ENCODE data around the gene PLA2G4A.

Gene PLA2G4A

DNA sequence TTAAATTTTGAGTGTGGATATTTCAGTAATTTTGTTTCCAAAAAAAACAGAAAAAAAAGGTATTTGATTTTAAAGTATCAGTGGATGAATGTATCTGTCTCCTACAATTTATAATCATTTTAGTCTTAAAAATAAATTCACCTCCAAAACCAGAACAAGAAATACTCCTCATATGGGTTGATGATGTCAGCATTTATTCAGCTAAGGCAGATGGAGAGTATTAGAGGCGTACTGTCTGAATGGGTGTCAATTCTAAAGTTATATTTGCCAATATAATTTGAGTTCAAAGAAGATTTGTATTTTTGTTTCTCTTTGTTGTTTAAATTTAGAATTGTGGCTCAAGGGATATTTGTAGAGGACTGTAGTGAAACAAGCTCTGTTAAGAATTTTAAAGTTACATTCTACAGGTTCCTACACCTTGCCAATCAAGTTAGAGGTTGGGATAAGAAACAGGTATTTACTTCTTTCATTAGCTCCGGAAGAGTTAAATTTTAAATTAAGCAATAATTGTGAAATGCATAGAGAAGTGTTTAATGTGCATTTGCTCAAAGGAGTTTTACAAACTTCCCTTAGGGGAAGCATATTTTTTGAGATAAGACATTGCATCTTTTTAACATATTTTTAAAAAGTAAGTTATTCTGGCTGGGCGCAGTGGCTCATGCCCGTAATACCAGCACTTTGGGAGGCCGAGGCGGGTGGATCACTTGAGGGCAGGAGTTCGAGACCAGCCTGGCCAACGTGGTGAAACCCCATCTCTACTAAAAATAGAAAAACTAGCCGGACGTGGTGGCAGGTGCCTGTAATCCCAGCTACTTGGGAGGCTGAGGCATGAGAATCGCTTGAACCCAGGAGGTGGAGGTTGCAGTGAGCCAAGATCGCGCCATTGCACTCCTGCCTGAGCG is 1.2 kb downstream of the PLA2G4A start:
- DNase-seq (ENCODE audit: low read depth, low spot score) = no peak
- H3K27ac ChIP-seq = no peak overlapping the region

DNA sequence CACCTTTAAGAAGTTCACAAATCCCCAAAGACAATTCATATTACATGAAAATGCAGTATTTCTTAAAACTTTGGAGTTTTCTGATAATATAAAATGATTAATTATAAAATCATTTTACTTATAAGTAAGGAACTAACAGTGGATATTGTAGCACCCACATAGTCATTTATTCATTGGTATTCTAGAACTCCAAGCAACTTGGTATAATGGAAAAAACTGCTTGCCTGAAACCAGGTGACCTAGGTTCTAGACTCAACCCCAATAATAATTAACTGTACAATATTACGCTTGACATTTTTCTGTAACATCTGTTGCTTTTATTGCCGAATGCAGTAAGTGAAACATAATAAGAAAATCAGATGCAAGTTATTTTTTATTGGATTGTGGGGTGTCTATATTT is 2.4 kb downstream of the PLA2G4A start:
- no peak for DNase-seq (ENCODE audit: low read depth, low spot score)
- no peak overlapping the region for H3K27ac ChIP-seq

DNA sequence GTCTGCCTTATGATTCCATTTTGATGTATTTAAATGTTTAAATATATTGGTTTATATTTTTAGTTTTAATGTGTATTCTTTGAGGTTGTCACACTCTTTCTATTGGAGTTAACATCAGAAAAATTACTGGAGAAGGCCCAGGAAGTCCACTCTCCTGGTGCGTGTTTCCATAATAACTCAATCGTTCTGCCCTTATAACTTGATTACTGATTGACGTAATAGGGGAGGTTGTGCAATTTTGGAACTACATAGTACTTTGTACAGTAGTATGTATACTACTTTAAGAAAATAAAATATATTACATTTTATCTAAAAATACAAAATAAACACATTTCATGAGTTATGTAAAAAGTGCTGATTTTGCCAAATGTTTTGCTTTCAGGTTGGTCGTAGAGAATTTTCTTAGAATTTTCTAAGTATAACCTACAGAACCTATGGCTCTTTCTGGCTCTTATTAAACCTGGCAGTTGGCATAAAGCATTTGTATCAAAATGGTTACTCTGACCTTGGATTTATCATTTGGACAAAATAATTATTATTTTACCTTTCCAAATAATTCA is 5.7 kb downstream of the PLA2G4A start:
- H3K27ac ChIP-seq = no peak overlapping the region
- DNase-seq (ENCODE audit: low read depth, low spot score) = no peak

DNA sequence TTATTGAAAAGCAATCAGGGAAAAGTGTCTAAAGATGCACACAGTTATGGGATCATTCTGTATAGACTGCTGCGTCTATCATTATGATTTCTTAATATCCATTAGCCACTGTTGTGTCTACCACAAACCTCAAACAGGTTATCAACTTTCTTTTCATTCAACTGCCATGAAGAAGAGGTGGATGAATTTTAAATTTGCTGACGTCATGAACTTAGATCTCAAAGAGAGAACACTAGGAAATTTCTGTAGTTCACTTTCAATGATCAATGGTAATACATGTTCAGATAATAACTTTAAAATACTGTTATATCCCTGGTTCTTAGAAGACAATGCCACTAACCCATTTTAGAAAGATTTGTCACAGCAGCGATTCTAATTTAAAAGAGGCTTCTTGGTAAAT is 6.7 kb downstream of the PLA2G4A start:
- no peak for DNase-seq (ENCODE audit: low read depth, low spot score)
- H3K27ac ChIP-seq = no peak overlapping the region

DNA sequence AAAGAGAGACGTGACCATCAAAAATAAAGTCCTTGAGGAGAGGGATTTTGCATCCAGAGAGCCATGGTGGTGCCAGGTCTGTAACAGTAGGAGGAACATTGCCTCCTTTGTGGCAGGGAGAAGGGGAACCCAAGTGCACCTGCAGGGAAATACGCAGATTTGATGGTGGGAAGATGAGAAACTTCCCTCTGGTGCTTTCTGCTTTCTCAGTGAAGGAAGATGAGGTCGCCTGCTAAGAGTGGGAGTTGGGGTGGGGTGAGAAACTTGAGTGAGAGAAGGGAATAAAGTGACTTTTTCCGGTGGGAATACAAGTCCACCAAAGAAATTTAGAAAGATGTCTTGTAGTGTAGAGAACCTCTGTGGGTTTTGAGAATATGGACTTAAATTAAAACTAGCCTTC is 9.1 kb downstream of the PLA2G4A start:
- no peak overlapping the region for H3K27ac ChIP-seq
- DNase-seq (ENCODE audit: low read depth, low spot score) = no peak

DNA sequence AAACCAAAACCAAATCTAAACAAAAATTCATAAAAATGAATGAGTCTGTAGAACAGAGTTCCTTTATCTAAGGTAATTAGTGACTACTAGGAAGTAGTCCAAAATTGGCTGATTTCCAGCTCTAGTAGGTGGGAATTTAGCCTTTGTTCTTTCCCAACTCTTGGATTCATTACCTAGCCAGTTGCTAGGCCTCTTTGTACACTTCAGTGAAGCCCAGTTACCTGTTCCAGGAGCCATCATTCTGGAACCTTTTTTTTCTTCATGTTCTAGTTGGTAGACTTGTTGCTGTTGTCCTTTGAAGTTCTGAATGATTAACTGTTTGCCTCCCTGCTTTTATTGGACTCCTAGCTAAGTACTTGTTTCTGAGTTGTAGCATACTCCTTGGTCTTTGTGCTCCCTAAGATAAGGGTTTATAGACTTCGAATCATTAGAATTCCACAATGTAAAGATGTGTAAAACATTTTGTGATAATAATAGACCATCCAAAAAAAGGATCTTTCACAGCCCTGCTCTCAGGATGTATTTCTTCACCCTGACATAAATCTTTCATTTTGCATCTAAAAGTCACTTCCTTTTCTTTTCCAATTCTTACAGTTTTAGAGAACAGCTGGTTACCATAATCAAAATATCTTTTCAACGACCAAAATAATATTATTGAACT is 9.8 kb downstream of the PLA2G4A start:
- DNase-seq (ENCODE audit: low read depth, low spot score) = no peak
- H3K27ac ChIP-seq = no peak overlapping the region

DNA sequence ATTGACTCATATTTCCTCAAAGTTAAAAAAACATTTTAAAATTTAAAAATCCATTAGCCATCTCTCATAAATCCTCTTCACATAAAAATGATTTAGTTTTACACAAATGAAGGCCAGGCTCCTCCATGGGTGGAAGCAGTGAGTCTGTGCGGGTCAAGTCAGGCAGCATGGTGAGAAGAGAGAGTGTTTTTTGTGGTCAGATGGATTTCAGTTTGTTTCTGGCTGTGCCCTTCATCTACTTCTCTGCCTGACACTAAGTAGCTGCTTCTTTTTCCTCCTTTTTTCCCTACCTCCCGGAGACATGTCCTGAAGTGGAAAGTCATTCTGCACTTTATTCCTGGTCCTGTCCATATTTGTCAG is 10.3 kb downstream of the PLA2G4A start:
- H3K27ac ChIP-seq = no peak overlapping the region
- no peak for DNase-seq (ENCODE audit: low read depth, low spot score)

DNA sequence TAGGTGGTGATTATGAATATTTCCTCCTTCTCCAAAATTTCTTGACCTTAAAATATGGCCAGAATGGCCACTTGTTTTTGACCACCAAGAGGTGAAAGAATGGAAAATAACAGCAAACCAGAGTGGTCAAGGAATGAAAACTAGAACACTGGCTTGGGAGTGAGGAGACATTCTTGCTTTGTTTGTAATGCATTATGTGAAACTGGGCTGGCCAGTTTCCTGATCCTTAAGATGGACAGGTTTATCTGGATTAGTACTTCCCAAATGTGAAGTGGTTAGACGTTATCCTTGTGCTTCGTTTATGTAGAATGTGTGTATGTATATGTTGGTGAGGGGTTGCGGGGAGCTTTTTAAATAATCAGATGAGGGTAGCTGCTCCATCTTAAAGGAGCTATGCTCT is 12.8 kb downstream of the PLA2G4A start:
- DNase-seq (ENCODE audit: low read depth, low spot score) = peak; percentile 27
- peak overlapping the region; percentile 21 for H3K27ac ChIP-seq

DNA sequence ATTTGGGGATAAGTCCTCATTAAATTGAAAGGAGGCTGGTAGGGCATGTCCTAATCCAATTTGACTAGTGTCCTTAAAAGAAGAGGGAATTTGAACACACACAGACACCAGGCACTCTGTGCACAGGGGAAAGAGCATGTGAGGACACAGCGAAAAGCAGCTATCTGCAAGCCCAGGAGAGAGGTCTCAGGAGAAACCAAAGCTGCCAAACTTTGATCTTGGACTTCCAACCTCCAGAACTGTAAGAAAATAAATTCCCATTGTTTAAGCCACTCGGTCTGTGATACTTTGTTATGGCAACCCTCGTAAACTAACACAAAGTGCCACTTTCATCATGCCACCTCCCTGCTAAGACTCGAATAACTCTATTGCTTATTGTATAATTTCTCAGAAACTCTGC is 13.8 kb downstream of the PLA2G4A start:
- no peak for DNase-seq (ENCODE audit: low read depth, low spot score)
- no peak overlapping the region for H3K27ac ChIP-seq

DNA sequence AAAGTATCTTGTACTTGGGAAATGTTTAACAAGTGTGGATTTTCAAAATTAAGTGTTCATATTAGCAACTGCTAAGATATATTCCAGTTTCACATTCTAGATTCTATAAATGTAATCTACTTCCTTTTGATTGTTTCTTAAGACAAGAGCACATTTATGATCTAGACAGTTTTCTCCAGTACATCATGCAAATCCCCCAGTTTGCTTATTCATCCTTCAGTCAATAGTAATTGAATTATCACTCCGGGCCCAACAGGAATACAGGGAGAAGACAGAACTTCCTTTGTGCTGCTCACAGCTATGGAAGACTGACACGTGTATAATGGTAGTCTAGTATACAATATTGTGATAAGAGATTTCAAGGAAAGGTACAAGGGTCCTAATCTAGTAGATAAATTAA is 14.5 kb downstream of the PLA2G4A start:
- H3K27ac ChIP-seq = no peak overlapping the region

DNA sequence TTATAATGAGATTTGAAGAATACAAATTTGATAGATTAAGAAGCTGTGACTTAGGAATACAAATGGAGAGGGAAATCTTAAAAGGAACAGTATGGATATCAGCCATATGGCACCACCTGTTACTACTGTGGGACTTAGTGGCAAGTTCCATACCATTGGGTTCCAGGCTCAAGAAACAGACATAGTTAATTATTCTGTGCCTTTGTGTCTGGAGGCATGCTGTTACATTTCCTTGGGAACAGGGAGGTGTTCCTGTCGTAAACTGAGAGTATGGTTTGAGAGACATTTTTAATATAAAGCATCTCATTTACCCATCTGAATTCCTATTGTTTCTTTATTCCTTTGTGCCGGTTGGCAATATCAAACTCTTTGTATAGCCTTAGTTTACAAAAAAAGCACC is 15.2 kb downstream of the PLA2G4A start:
- H3K27ac ChIP-seq = no peak overlapping the region
- DNase-seq (ENCODE audit: low read depth, low spot score) = no peak

More for the DNA sequence above, 14.5 kb downstream of the PLA2G4A start:
- no peak for DNase-seq (ENCODE audit: low read depth, low spot score)

DNA sequence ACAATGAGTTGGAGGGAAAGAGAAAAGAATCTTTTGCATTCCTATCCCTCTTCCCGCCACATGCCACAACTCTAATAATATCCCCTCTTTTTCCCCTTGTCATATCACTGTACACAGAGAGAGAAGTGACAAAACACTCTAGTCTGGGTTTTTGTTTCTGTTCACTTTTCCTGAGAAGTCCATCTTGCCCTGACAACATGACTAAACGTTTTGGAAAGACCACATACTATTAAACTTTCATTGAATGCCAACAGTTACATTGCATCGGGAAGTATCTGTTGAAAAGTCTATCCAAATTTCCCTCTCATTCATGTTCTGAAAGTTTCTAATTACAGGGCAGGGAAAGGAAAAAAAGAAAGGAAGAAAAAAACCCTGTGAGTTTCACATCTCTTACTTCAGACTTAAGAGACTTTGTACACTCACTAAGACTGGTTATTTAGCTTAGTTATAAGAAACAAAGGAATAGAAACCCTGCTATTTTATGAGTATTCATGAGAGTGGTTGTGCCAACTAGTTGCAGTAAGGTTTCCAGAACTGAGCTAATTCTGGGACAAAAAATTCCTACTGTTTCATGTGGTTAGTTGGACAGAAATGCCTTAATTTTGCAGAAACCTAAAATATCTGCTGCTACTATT is 16.9 kb downstream of the PLA2G4A start:
- DNase-seq (ENCODE audit: low read depth, low spot score) = no peak
- H3K27ac ChIP-seq = no peak overlapping the region

DNA sequence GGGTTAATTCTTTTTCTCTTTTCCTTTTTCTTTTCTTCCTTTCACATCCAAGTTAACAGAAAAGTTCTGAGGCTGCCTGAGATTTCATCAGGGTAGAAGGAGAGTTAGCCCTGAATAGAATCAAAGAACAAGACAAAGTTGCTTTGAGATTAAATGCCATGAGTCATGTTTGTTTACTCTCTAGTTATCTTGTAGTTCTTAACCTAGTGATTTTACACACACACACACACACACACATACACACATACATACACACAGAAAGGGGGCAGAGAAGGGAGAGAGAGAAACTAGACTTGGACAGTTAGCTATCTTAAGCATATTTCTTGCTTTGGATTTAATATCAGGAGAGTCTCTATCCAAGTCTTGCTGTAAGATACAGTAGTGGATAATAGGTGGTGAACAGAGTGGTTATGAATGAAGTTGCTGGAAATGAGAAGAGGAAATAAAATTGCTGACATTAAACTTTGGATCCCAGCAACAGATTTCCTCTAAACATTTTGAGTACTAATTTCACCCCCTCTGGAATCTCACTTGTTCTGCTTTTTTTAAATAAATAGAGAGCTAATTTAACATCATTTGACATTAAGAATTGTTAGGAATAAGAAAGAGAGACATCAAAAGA is 19.9 kb downstream of the PLA2G4A start:
- H3K27ac ChIP-seq = no peak overlapping the region
- DNase-seq (ENCODE audit: low read depth, low spot score) = no peak

DNA sequence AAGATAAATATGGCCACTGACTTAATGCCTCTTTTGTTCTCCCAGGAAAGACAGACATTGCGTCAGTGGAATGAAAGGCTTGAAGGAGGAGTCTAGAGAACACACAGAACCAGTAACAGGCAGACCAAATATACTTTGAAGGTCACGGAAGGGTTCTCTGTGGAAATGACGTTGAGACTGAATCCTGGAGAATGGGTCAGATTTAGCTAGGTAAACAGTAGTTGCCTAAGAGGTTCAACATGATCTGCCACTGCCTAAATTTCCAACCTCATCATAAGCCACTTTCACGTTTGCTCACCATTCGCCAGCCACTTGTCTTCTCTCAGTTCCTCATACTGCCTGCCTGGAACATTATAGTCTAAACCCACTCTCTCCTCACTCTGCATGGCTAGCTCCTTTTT is 20.5 kb downstream of the PLA2G4A start:
- no peak for DNase-seq (ENCODE audit: low read depth, low spot score)
- no peak overlapping the region for H3K27ac ChIP-seq

DNA sequence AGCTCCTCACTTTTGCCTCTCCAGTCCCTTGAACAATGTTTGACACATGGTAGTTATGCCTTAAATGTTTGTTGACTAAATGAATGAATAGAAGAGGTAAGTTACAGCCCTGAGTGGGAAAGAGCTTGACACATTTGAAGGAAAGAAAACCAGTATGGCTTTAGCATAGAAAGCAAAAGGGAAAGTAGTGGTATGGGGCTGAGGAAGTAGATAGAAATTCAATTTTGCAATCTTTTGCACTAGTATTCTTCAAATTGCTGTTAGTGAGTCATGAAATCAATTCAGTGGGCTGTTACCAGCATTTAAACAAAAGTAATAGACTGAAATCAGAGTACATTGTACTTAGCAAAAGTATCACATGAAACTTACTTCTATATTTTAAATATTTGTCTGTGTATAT is 21.1 kb downstream of the PLA2G4A start:
- DNase-seq (ENCODE audit: low read depth, low spot score) = no peak
- H3K27ac ChIP-seq = no peak overlapping the region

DNA sequence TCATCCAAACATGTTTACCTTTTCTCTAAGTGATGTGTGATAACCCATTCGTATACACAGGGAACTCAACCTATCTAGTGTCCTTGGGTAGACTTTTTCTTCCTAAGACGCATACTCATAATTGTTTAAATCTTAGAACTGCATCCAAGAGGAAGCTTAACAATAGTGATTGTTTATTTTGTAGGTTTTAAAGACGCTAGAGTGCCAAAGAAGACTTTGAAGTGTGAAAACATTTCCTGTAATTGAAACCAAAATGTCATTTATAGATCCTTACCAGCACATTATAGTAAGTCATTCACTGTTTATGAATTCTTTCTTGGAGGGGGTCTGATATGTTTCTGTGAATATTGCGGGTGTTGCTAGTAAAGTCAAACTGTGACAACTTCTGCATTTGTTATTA is 25.4 kb downstream of the PLA2G4A start:
- H3K27ac ChIP-seq = no peak overlapping the region
- DNase-seq (ENCODE audit: low read depth, low spot score) = no peak

DNA sequence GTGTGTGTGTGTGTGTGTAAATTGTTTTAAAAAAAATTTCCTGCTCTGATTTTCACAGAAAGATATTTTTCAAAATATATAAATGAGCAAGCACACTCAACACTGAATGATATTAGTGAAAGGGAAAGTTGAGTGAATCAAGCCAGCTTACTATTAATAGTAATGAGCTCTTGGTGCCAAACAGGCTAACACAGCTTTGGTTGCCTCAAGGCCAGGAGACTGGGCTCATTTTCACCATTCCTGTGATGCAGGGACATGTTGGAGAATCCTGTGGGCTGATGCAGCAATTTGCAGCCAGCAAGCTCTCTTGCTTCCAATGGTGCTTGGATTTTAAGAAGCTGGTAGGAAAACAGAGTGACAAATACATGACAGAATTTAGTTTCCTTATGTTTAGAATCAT is 30.2 kb downstream of the PLA2G4A start:
- H3K27ac ChIP-seq = no peak overlapping the region
- peak; percentile 57 for DNase-seq (ENCODE audit: low read depth, low spot score)

DNA sequence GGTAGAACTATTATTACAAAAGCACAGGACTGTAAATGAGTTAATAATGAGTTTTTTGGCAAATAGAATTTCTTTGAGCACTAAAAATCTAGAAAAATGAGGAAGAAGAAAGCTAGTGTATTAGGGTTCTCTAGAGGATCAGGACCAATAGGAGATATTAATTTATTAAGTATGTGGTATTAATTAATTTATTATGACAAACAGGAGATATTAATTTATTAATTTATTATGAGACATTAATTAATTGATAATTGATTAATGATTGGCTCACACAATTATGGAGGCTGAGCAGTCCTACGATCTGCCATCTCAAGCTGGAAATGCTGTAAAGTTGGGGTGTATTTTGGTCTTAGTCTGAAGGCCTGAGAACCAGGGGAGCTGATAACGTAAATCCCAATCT is 31.2 kb downstream of the PLA2G4A start:
- no peak overlapping the region for H3K27ac ChIP-seq
- DNase-seq (ENCODE audit: low read depth, low spot score) = no peak

DNA sequence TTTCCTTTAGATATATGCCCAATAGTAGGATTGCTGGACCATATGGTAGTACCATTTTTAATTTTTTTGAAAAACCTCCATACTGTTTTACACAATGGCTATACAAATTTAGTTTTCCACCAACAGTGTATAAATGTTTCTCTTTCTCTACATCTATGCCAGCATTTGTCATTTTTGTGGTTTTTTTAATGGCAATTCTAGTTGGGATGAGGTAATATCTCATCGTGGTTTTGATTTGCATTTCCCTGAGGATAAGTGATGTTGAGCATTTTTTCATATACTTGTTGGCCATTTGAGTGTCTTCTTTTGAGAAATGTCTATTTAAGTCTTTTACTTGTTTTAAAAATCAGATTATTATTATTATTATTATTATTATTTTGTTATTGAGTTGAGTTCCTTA is 35.5 kb downstream of the PLA2G4A start:
- no peak overlapping the region for H3K27ac ChIP-seq
- DNase-seq (ENCODE audit: low read depth, low spot score) = no peak

DNA sequence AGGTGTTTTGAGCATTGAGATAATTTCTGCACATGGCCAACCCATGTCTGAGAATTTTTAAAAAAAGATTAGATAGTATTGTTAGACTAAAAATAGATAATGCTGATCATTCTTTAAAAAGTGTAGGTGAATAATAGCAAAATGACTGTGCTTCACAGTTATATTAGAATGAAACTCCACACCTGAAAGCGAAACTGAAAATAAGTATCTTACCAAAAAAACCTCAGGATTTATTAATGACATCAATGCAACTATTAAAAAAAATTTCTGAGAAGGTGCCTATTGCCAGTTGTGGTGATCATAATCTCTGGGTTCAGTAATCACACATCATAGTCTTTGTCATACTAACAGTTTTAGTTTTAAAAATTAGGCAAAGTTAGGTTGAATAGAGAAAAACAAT is 36.5 kb downstream of the PLA2G4A start:
- no peak for DNase-seq (ENCODE audit: low read depth, low spot score)
- H3K27ac ChIP-seq = no peak overlapping the region

DNA sequence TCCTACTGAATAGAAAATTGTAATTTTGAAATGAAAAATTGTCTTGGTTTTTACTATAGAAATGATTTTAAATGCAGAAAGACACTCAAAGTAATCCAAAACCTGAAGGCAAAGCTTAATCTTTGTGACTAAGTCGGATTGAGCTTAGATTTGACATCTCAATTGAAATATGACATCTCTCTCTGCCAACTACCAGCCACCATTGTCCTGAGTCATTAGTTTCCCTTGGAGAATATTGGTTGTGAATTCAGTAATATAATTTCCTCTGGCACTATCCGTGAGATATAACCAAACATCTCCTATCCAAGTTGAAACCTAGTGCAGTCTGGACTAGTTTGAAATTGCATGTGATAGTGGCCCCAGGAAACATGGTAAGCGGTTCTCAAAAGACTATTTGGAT is 37.1 kb downstream of the PLA2G4A start:
- no peak for DNase-seq (ENCODE audit: low read depth, low spot score)
- H3K27ac ChIP-seq = no peak overlapping the region
